GM21390 (cell line): ENCODE measurements around the gene UBE2S.

Source experiments
- ATAC-seq: cut with Tn5 transposase; IDR thresholded peaks from one replicate; pipeline ENCODE4 v1.9.1; 2021; ENCODE audit not compliant: unreplicated experiment

The UBE2S gene

DNA sequence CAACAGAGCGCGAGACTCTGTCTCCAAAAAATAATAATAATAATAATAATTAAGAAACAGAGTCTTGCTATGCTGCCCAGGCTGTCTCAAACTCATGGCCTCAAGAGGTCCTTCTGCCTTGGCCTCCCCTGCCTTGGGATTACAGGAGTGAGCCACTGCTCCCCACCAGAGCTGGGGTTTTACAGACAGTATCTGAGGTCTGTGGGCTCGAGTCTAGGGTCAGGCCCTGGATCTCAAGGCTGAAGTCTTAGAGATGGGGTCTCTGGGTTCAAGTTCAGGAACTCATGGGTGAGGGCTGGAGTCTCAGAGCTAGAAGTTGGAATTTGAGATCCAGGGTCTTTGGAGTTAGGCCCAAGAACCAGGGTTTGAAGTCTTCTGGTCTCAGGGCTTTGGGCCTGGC lies 40.8 kb downstream of the UBE2S start:
- no peak for ATAC-seq

DNA sequence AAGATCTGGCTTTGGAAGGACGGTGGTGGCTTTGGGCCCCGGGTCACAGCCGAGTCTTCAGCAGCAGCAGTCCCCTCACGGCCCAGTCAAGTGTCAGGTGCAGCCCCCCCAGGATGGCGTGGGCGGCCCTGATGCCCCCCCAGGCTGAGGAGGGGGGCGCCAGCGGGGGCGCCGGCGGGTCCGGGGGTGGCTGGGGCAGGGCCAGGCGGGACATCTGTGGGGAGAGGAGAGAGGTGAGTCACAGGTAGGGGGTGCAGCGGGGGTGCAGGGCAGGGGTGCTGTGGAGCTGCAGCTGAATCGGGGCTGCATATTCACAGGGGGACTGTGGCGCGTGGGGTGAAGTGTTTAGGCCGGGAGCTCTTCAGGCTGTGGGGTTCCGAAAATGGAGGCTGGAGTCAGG lies 41.6 kb downstream of the UBE2S start:
- ATAC-seq: no peak

DNA sequence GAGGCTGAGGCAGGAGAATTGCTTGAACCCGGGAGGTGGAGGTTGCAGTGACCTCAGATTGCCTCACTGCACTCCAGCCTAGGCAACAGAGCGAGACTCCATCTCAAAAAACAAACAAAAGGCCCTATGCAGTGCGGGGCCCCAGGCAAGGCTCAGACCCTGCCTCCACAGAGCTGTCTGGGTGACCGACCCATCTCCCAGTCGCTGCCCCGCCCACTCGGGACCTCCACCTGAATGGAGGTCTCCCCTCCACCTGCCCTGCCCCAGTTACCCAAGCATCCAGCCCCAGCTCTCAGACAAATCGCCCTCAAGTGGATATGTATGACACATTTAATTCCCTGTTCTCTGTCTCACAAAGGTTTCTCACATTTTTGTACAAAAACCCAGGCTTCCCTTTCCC lies 42.3 kb downstream of the UBE2S start:
- ATAC-seq: no peak

DNA sequence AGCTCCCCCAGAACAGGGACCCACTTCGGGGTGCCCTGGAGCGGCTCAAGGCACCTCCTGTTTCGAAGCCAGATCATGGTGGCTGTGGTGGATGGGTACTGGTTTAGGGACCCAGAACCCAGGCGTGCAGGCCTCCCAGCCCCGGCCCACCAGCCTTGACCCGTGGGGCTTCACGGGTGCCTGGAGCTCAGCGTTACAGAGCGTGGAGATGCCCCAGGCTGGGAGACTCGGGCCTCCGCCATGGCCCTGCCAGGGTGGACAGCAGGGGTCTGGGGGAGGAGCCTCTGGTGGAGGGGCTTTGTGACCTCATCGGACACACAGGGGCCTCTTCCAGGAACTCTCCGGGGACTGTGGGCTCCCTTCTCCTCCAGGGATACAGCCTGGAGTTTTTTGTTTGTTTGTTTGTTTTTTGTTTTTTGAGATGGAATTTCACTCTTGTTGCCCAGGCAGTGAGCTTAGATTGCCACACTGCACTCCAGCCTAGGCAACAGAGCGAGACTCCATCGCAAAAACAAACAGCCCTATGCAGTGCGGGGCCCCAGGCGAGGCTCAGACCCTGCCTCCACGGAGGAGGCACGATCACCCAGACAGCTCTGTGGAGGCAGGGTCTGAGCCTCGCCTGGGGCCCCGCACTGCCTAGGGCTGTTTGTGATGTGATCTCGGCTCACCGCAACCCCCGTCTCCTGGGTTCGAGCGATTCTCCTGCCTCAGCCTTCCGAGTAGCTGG lies 44.4 kb downstream of the UBE2S start, which contains the start of gene GARIN5B:
GARIN5B (minus strand) TSS at position 271 of the 727 bp plus-strand sequence; CDS start at position 77, 194 bp downstream.
- ATAC-seq: no peak

DNA sequence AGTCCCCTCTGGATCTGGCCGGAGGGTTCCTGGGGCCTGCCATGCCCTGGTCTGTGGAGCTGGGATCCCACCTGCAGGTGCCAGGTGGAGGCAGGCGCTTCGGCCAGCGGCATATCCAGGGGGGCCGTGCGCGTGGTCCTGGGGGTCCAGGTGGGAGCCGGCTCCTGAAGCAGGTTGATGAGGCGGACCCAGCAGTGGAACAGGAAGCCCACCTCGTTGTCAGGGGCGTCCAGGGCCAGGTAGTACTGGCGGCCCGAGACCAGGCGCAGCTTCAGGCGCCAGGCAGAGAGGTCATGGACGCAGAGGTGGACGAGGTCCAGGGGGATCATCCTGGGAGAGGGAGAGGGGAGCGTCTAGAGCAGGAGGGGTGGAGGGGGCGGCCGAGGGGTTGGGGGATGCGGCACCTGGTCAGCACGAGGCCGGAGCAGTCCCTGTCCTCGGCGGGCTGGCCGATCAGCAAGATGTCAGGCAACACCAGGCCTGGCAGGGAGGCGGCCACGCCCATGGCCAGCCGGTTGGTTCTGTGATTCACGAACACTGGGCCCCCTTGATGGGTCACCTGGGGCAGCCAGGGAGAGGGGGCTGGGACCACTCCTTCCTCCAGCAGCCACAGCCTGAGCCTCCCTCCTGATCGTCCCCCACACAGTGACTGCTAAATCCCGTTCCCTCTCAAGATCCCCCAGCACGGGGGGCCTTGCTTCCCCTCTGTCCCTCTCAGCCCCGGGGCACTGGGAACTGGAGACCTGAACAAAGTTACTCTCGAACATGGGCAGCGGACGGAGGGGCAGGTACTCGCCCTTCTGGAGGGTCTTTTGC lies 45.2 kb downstream of the UBE2S start:
- no peak for ATAC-seq

DNA sequence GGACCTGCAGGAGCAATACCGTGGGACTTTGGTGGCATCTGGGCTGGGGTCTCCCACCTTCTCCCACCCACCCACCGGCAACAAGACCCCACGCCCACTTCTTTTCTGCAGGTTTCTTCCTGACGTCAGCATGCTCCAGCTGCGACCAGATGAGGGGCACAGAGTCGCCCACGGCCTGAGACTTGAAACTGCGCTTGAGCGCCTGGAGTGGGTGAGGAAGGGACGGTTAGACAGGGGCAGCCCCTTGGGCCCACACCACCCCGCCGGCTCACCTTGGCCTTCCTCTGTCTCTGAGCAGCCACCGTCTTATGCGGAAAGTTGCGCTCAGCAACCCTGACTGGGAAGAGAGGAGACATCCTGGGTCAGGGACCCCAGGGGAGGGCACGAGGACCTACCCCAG lies 46.7 kb downstream of the UBE2S start:
- ATAC-seq: no peak

DNA sequence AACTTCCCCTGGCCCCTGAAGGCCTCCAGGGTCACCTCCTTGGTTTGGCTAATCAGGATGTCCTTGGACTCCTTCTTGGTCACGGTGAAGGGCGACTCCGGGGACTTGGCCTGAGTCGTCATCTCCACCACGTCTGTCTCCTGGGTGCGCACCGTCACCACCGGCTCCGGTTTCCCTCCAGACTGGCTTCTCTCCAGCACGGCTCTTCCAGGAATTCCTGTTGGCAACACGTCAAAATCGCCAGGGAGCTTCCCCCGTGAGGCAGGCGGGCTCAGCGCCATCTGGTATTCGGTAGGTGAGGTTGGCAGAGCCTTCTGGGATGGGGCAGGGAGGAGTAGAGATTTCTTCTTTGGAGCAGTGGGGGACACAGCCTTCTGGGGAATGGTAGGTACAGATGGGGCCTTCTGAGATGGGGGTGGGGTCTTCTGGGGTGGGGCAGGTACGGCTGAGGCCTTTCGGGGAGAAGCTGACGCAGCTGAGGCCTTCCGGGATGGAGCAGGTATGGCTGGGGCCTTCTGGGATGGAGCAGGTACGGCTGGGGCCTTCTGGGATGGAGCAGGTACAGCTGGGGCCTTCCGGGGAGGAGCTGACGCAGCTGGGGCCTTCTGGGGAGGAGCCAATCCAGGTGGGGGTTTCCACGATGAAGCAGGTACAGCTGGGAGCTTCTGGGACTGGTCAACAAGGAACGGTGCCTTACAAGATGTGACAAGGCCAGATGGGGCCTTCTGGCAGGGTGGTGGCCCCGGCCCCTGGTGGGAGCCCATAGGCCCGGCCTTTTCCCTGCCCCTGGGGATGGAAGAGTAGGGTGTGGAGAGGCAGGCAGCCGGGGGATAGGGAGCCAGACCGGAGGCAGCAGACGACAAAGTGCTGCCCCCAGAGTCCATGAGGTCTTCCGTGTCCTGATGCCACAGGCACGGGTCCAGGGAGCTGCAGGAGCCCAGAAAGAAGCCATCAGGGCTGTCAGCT lies 48.4 kb downstream of the UBE2S start:
- ATAC-seq: no peak

DNA sequence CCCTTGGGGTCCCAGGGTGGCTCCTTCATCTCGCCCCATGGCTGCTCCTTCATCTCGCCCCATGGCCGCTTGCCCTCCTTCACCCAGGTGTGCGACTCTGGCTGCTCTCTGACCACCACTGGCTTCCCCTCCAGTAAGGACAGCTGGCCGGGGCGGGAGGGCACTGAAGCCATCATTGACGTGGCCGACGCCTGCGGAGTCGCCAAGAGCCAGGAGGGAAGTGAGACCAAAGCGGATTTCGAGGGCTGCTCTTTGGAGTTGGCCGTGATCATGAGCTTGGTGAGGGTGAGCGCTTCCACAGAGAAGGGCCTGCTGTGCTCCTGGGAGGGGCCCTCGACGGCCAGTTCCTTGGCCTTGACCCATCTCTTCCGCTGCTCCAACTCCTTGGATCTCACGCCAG lies 49.1 kb downstream of the UBE2S start:
- ATAC-seq: no peak

DNA sequence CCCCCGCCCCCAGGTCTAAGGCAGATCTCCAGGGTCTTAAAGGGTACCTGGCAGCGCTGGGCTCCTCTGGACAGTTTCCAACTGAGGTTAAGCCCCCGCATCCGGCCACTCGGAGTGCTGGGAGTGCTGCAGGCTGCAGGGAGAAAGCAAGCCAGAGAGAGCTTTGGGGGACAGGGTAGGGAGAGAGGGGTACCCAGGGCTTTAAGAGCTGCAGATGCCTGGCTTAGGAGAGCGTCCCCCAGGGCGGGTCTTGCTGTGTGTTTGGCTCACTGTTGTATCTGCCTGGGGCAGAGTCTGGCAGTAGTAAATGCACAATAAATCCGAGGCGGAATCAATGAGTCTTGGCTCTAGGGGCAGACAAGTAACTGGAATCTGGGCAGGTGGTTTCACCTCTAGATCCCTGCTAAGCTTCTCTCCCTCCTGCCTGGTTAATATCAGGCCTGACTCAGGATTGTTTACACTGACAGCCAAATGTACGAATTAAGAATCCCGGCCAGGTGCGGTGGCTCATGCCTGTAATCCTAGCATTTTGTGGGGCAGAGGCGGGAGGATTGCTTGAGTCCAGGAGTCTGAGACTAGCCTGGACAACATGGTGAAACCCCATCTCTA lies 52.3 kb downstream of the UBE2S start:
- no peak for ATAC-seq

DNA sequence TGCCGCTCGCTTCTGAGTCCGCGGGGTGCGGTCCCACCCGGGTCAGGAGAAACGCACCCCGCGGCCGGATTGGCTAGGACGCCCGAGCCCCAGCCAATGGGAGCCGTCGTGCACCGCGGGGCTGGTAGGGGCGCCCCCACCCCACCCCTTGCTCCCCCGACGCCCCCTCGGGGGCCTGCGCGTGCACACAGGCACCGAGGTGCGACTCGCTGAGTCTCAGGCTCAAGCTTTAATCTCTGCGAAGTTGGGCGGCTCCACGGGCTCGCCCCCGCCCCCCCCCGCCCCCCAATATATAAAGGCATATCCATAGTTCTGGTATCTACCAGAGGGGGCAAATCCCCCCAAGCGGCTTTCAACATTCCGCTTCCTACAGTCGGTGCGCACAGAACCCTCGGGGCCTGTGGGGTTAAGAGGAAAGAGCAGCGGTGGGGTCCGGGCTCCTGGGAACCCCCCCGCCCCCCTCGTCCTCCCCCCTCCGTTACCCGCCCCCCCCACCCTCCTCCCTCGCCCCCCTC lies 52.8 kb downstream of the UBE2S start, which contains the start of gene COX6B2:
COX6B2 (minus strand) TSS at position 22 of the 515 bp plus-strand sequence. CDS start 198 bp downstream, outside the sequence.
- ATAC-seq: no peak

DNA sequence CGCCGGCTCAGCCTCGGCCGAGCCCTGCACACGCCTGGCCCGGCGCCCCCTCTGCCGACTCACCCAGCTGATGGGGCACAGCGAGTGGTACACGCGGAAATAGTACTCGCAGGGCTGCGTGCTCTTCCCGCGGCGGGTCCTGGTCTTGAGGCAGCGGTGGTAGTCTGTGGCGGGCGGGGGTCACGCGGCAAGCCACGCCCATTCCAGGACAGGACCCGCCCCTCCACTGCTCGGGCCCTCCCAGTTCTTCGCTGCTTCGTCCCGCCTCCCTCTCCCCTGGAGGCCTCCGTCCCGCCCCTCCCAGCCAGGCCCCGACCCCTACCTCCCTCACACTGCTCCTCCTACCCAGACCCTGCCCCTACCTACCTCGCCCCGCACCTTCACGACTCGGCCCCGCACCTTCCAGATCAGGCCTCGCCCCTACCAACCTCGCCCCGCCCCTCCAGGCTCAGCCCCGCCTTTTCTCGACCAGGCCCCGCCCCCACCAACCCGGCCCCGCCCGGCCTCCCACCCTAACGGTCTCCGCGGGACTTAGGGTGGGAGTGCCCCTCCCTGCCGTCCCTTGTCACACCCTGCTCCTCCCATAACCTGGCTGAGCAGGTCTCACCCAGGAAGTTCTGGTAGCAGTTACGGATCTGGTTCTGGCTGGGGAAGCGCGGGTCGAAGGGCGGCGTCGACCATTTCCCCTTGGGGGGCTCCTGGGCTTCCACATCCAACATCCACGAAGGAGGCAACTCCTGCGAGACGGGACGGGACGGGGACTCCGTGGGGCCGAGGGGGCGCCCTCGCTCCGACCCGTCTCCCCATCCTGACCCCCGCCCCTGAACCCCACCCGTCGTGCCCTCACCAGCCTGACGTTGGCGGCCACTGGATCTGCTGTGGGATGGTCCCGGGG lies 53.5 kb downstream of the UBE2S start:
- no peak for ATAC-seq

DNA sequence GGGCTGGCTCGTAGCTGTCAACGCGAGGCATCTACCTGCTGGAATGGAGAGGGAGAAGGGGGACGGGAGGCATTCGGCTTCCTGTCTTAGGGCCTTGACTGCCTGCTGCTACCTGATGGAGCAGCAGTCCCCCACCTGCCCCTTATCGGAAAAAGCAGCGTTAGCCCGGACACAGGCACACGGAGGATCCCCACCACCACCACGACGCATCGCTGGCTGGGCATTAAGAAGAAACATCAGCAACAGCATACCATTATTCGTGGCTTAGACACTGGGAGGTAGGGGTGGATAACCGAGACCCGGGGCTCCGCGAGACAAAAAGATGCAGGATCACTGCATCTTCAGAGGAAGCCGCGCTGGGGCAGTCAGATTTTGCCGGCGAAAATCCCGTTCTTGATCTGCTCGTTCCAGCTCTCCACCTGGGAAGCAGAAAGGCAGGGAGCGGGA lies 54.2 kb downstream of the UBE2S start:
- ATAC-seq: no peak

DNA sequence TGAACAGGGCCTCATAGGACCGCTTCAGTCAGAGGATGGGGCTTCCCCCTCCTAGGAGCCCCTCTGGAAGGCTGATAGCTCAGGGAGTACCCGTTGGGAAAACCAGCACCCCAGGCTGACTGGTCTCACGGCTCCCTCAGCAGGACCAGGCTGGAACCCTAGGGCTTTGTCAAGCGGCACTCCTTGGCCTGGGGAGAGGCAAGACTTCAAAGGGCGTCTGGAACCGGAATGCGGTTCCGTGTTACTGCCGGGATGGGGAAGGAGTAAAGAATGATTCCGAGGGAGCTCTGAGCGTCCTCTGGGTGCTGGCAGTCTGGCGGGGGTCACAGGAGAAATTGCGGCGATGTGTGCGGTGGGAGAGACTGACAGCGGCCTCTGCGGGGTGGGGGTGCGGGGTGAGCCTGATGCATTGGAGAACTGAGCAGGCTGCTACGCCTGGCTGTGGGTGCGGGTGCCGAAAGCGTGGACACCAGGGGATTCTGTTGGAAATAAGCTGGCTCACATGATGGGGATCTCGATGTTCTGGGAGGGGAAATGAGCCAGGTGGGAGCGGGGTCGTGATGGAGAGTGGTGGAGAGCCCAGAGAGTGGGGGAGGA lies 54.9 kb downstream of the UBE2S start:
- ATAC-seq: no peak

DNA sequence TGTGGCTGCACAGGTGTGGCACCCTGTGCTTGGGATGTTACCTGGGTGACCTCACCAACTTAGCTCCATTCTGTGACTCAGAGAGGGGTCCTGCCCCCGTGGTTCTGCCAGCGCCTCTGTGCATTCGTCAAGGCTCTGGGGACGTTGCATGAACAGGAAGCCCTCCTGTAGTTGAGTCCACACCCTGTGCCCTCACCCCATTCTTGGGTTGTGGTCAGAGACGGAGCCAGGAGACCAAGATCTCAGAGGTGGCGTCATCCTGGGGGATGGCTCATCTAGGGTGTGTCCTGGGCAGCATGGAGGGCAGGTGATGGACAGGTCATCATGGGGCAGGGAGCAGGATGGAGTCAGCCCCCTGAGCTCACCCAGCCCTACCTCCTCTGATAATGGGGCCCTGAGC lies 55.5 kb downstream of the UBE2S start:
- no peak for ATAC-seq

DNA sequence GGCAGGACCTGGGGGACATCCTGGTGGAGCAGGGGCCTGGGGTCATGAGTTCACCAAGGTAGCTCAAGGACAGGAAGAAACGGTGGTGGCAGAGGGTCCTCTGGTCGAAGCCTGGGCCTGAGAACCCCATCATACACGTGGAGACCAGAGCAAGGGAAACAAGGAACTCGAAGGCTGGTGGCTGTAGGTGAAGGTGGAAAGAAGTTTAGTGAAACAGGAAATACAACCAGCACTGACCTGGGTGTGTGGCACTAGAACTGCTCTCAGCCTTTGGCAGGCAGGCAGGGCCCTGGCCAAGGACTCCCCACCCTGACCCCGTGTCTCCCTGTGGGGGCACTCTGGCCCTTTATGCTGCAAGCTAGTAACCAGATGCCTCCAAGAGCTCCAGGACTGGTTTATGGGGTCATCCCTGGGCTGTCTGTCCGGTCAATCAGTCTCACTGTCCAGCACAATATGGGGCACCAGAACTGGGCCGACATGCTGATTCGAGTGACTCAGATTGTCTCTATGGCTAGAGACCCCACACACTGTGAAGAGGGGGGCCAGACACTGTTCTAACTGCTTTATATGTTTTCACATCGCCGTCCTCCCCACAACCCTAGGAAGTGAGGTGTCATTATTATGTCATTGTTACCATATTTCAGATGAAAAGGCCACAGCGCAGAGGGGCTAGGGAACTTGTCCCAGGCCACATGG lies 56.8 kb downstream of the UBE2S start:
- ATAC-seq: no peak
